Tibial nerve (tissue), 3 donors: ENCODE results near the gene MAMLD1.

Experiments used
- CTCF ChIP-seq, 5 experiments: fragments of 200-600 bp in 3 of 5; fragments of 450-650 bp in 2 of 5; sonication (generic) in 3 of 5; IDR thresholded peaks; one replicate each; pipeline ENCODE4 v1.5.1; 2016 to 2019; ENCODE audit warnings: antibody characterized with exemption in 5 of 5, mild to moderate bottlenecking in 3 of 5, moderate library complexity in 2 of 5
- POLR2A ChIP-seq, 2 donors: fragments of 450-650 bp; IDR thresholded peaks; one replicate each; pipeline ENCODE4 v1.6.1; 2017; ENCODE audit warnings: antibody characterized with exemption in 2 of 2, mild to moderate bottlenecking in 2 of 2, moderate library complexity in 2 of 2

GRCh38 chrX:150515801-150516200, 152.7 kb downstream of the MAMLD1 start:
- TF ChIP-seq CTCF (IDR thresholded peaks at IDR 0.05) (no peak), POLR2A (IDR thresholded peaks at IDR 0.05) (no peak)
